HS-27A (cell line): ENCODE data around the gene ATP10B.

Experiments
- DNase-seq: peaks from one replicate; pipeline ENCODE4 v3.0.0-alpha.2; 2012; ENCODE audit warnings: low read depth, missing footprints

The ATP10B gene

DNA sequence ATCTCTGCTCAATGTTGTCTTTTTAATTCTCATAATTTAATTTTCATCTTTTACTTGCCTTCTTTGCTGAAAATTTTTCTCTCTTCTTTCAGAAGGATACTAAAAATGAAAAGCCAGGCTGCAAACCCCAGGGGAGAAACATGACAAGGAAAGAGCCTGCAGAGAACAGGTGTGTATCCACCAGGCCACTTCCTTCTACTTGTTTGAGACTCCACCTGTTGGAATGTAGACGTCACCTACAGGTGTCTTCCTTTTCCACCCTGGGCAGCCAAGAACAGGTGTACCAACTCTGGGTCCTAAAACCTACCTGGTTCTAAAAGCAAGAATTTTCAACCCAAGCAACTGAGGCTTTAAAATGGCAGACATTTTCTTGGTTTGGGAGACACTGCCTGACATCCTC, 166.8 kb downstream of the ATP10B start:
- DNase-seq, result no peak

DNA sequence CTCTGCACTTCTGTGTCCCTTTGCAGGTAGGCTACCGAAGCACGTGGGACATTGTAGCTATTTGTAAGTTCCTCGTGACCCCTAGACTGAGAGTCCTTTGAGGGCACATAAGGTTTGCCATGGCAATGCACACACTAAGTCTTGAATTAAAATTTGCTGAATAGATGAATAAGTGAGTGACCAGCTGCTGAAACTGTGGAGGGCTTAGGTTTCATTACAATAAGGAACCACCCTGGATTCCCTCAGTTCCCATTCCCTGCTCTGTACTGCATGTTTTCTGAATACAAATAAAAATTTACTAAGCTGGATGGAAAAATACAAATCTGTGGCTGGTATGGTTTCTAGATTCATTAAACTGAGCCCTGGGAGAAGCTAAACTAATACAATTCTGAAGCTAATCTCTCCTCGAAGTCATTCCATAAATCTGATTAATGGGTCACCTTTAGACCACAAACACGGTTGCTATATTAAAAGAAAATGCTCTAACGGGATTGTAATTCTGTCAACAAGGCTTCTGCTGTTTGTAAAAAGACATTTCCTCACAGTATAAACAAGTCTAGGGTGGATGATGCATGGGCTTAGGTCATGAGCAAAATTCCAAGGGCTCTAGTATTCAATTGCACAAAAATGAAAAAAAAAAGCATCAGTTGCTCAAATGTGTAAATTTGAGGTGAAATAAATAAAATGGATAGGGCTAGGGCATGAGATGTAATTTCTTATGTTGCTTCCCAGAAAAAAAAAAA, 172.3 kb downstream of the ATP10B start:
- no peak for DNase-seq

- DNase-seq, result no peak
Measured at GRCh38 chr5:160675988-160676387, 176.0 kb downstream of the ATP10B start.

DNA sequence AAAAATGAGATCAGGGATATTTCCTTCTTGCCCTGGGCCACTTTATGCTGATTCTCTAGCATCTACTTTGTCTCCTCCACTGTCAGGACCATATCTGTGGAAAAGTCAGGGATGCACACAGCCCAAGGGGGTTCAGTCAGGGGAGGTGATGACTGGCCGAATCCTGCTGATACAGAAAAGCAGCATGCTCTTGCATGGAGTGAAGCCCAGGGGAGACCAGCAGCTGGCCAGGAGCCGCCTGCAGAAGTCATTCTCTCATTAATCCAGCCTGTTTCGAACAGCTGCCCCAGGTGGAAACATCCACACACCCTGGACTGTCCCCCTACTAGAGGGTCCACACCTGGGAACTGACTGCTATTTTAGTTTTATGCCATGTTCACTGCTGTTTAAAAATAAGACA, 177.1 kb downstream of the ATP10B start:
- DNase-seq, result no peak

- no peak for DNase-seq
Measured at GRCh38 chr5:160672521-160672920, 179.5 kb downstream of the ATP10B start.

GRCh38 chr5:160668356-160668755, 183.7 kb downstream of the ATP10B start:
- DNase-seq, result no peak

- no peak for DNase-seq
Measured at GRCh38 chr5:160667160-160667559, 184.9 kb downstream of the ATP10B start.

DNA sequence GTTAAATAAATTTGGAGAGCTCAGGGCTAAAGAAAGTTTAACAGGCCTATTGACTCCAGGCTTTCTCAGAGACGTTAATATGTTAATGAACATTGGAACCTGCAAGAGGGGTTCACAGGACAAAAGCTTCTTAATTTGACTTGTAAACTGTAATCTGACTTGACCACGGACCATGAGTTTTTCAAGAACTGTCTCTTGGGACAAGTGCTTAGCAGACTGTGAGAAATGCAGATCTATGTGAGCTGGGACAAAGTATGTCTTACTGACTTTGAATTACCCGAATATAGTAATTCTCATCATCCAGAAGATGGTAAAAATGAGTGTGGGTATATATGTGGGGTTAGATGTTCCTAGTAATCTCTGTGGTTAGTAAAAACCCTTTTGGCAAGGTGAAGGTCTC, 186.6 kb downstream of the ATP10B start:
- DNase-seq, result no peak

DNA sequence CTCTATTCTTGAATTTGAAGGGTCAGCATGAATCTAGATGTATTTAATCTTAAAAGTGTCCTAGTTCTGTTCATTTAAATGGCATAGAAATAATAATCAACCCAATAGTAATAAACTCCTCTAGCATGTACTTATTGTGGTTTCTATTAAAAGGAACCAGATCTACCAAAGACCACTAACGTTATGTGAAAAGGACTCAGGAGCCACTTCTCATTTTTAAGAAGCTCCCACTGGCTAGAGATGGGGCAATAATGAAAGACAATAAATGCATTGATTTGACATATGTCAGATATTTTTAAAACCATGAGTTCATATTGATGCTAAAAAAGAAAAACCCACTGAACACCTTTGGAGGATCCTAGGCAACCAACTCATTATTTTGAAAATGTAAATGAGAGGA, 191.9 kb downstream of the ATP10B start:
- no peak for DNase-seq

DNA sequence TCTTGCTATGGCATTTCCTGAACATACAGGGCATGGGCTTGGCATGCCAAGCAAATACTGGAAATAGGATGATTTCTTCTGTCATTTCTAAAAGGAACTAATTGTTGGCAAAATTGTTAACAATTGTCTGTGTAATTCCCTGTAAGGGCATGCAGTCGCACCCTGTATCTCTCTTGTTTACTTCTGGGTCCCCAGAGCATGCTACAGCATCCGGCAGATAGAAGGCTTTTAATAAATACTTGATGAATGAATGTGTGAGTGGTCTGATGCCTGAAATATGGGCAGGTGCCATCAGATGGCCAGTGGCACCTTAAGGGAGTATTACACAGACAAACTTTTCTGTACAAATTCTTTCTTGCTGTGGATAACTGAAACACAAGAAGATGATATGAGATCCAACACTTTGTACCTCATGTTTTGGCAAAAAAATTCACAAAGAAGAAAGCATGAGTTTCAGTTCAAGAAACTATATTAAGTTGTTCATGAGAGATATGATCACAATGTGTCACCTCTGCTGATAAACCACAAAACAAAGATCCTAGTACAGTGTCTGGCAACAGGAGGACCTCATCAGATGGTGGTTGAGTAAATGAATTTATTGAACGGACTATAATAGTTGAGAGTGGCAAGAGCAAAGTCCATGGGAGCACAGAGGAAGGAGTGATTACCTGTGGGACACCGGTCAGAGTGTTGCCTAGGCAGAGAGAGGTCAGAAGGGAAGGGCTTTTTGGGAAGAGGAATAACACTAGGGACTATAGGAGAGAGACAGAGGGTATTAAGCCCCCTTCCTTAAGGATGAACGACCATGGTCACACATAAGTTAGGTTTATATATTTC, 194.2 kb downstream of the ATP10B start:
- no peak for DNase-seq

DNA sequence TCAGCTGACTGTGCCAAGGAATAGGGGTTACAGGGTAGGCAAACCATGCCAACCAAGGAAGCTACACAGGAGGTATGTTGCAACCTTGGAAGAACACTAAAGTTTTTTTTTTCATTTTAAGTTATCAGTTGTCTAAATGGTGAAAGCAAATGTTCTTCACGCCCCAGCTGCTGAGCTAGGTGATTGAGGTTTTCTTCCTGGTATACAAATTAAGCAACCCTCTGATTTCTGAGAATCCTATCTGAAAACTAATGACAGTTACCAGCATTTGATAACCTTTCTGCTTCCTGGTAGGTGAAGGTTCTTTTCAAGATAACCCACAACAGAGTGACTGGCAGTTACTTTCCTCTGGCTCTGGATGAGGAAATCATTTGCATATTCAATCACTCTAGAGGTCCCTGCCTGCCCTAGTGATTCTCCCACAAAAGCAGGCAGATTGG, 194.9 kb downstream of the ATP10B start:
- DNase-seq, result no peak

GRCh38 chr5:160655717-160656116, 196.3 kb downstream of the ATP10B start:
- no peak for DNase-seq

DNA sequence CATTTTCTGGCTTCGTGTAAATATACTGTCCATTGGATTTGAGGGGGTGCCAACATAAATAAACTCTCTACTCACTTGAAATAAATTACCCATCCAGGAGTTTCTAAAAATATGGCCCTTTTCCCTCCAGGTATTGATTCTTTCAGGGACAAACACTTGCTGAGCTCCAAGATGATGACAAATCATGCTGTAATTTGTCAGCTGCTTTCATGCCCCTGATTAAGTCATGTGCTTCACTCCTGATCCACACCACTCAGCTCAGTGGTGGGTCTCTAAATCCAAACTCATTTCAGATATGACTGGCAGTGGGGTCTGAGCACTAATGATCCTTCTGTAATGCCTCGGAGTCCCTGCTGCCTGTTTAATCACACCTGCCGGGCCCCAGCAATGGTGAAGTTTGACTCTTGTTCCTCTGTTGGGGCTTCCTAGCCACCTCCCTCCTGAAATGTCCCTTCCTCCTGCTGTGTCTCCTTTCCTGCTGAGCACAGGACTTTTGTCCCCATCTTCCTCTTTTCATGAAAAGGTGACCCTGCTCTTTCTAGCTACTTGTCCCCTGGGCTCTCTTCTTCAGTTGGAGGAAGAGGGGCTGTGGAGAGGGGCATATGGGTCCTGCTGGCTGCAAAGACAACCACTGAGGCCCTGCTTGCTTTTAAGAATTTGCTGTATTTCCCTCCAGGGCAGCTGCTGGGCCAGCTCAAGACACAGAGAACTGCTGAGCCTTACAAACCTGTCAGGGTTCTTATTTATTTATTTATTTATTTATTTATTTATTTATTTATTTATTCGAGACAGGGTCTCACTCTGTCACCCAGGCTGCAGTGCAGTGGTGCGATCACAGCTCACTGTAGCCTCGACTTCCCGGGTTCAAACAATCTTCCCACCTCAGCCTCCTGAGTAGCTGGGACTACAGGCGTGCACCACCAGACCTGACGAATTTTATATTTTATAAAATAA, 200.0 kb downstream of the ATP10B start:
- DNase-seq, result no peak

DNA sequence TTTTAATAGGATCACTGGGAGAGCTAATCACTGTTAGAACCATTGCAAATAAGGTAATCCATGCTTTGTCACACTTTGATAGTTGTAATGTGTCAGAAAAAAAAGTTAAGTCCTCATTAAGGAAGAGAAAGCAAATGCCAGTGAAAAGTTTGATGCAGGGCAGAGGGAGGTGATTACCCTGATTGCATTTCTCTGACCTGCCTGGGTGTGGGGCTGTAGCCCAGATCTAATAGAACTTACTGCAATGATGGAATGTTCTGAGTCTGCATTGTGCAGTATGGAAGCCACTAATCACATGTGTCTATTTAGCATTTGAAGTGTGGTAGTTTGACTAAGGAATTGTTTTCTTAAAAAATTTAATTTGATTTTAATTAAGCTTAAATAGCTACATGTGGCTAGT, 202.7 kb downstream of the ATP10B start:
- DNase-seq, result no peak

- DNase-seq, result no peak
Measured at GRCh38 chr5:160646033-160646432, 206.0 kb downstream of the ATP10B start.

DNA sequence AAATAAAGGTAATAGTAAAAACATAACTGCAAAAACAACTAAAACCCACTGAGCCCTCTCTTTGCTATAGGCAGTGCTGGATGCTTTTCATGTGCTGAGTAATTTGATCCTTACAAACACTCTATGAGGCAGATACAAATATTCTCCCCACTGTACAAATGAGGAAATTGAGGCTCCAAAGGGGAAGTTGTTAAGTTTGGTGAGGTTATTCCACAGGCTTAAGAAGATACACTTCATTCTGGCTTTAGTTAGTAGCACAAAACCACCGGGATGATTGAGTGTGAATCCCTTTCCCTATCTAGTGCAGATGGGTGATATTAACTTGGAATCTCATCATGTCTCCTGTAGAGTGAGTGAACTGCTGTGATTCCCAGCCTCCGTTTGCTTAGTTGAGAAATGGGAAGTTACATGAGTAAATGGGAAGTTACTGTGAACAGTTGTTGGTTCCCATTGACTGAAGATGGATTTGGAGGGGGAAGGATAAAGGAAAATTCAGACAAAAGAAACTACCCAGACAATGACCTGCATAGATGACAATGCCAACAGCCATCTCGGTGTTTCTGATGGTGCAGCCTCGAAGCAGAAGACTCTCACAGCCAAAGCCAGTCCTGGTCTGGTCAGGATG, 208.3 kb downstream of the ATP10B start:
- no peak for DNase-seq

DNA sequence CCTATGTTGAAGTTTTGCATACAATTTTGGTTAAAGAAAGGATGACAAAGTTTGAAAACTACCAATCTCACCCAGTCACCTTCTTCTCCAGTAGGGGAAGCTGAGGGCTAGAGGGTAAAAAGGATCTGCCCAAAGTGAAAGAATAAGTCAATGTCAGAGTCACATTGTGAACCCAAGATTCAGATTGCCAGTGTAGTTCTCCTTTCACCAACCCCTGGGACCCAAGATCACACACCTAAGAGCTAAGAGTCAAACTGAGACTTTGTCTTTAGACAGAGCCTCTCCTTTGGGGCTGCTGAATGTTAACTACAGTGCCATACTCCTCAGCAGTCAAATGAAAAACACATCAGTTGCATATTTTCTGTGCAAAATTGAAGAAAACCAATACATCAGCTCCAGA, 210.6 kb downstream of the ATP10B start:
- DNase-seq, result no peak

- DNase-seq, result no peak
Measured at GRCh38 chr5:160640406-160640805, 211.6 kb downstream of the ATP10B start.

- DNase-seq, result no peak
Measured at GRCh38 chr5:160638161-160638742, 213.8 kb downstream of the ATP10B start.

DNA sequence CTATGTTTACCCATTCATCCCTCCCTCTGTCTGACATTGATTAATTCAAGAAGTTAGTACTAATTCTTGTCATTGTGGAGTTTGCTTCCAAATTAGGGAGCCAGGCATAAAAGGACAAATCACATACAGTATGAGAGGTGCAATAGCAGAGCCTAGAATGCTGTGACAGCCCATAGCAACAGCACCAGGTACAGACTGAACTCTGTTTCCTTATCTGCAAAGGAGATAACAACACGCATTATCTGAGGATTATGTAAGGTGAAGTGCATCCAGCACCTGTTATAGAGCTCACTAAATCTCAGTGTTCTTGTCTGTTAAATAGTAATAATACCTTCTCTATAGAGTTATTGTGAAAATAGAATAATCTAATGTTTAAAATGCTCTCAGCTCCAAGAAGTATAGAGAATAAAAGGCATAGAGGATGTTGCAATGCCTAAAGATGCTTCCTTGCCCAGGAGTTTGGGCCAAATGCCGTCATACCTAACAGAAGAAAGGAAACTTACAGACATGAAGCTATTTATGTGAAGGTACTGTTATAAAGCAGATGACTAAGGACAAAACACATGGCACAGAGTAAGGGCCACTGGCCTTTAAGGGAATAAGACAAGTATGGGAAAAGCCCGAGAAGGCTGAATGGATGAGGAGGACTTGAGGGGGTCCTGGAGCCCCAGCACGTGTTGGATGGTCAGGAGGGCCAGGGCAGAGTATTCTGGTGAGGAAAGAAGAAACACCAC, 214.5 kb downstream of the ATP10B start:
- no peak for DNase-seq

DNA sequence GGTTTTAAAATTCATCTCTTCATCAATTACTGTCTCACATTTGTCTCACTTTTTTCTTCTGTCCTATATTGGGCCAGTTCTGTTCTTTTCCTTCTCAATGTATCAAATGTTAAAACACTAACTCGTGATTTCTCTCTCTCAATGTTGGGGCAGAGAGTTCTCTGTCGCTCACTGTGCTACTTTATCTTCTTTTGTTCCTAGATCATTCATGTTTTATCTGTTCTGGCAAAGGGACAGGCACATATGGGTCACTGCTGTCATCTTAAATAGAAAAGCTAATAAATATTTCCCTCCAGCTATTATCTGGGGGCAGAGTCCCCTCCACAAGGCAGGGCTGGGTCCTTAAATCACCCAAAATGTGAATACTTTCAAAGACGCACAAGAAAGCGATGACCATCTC, 216.3 kb downstream of the ATP10B start:
- no peak for DNase-seq
